HG03457 (cell line): ENCODE results near the gene ATRNL1.

Experiments used
- ATAC-seq: cut with Tn5 transposase; IDR thresholded peaks from one replicate; pipeline ENCODE4 v1.9.1; 2021; ENCODE audit warnings: moderate number of reproducible peaks; ENCODE audit not compliant: unreplicated experiment

The ATRNL1 gene

GRCh38 chr10:115093286-115093775 is at the start of gene ATRNL1:
Gene ATRNL1 (plus strand): TSS chr10:115093365. CDS start chr10:115093751, 386 bp downstream.
- ATAC-seq: peak; percentile 43

DNA sequence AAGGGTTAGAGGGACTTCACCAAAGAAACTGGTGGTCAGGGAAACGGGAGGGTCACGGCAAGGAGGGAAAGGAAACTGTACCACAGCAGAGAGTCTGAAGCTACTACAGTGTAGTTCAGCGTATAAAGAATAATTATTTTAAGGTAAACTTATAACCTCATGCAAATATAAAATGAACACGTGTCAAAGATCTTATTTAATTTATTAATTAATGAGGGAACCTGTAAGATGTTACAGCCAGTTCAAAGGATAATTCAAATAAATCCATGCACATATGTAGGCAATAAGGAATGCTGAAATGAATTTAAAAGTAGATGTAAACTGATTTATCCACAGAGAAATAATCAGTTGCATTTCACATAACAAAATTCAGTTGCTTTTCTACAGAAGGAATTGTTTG is 49.4 kb upstream of the ATRNL1 start:
- ATAC-seq: no peak

GRCh38 chr10:115044891-115045290 is 48.3 kb upstream of the ATRNL1 start:
- no peak for ATAC-seq

- ATAC-seq: no peak
These were observed 47.7 kb upstream of the ATRNL1 start for GRCh38 chr10:115045499-115045898.

DNA sequence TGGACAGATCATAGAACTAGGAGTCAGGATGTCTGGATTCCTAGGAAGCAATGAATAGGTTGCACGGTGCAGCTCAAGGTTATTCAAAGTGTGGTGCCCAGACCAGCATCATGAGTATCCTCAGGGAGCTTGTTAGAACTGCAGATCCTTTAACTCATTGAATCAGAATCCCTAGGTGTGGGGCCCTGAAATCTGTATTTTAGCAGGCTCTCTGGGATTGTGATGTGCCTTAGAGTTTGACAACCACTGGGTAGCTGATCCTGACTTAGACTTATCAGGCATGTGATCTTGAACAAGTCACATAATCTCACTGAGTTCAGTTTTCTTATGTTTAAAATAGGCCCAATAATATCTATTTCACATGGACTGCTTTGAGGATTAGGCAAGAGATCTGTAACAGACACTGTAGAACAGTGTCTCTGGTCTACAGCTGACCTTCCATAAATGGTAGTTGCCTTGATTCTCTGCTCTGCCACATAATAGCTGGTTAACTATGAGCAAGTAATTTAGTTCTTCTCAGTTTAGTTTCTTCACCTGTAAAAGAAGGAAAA is 46.4 kb upstream of the ATRNL1 start:
- no peak for ATAC-seq

- no peak for ATAC-seq
These were observed 45.5 kb upstream of the ATRNL1 start for GRCh38 chr10:115047705-115048104.

GRCh38 chr10:115049318-115049717 is 43.8 kb upstream of the ATRNL1 start:
- ATAC-seq: no peak

GRCh38 chr10:115049960-115050359 is 43.2 kb upstream of the ATRNL1 start:
- no peak for ATAC-seq

GRCh38 chr10:115050375-115051010 is 42.7 kb upstream of the ATRNL1 start:
- no peak for ATAC-seq

- ATAC-seq: no peak
These were observed 41.9 kb upstream of the ATRNL1 start for GRCh38 chr10:115051216-115051615.

- no peak for ATAC-seq
These were observed 40.9 kb upstream of the ATRNL1 start for GRCh38 chr10:115052226-115052625.

- ATAC-seq: no peak
These were observed 40.4 kb upstream of the ATRNL1 start for GRCh38 chr10:115052728-115053127.

- no peak for ATAC-seq
These were observed 37.0 kb upstream of the ATRNL1 start for GRCh38 chr10:115056186-115056585.

DNA sequence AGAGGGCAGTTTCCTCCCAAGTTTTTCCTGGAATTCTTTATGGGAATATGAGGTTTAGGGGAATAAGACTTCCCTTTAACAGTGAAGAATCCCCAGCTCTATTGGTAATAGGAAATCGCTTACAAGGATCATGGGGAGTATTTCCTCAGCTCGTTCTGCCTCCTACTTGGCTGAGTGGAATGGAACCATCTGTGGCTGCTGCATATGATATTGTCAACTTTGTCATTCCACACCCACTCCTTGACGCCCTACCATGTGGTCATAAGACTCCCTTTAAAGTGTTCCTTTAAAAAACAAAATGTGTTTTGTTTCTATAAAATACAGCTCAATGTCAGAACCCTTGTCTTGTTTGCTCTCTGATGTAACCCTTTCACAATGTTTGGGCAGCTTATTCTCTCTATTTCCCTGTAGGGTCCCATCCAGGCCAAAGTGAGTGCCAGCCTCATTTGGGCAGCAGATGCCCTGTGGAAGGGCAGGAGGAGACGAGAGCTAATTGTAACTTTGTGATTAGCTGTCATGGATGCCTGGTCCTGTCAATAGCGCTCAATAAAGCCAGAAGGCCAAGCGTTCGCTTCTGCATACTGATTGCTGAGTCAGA is 33.8 kb upstream of the ATRNL1 start:
- no peak for ATAC-seq

DNA sequence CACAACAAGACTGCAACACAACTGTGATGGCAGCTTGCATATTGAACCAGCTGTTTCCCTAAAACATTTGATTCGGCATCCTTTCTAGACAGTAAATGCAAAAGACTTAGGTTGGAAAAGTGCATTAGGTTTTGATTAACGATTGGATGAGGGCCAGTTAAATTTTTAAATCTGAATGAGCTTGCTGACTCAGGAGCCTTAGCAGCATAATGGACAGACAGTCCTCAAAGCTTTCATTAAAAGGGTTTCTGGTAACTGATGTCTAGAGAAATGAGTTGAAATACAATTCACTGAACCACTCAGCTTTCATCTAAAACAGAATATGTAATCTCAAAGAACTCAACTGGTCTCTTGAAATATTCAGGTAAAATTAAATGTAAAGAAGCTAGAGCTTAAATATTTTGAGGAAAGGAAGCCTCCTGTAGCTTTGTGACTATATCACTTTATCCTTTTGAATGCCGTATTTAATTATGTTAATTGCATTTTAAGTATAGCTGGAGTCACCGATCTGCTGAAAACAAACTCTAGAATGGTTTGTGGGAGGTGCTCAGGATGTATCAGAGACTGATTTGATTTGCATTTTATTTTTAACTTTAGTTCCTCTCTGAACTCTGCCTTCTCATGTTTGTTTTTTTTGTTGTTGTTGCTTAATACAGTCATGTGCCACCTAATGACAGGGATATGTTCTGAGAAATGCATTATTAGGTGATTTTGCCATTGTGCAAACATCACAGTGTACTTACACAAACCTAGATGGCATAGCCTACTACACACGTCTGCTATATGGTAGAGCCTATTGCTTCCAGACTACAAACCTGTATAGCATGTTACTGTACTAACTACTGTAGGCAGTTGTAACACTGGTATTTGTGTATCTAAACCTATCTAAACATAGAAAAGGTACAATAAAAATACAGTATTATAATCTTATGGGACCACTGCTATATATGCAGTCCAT is 29.2 kb upstream of the ATRNL1 start:
- ATAC-seq: no peak

GRCh38 chr10:115065801-115066200 is 27.4 kb upstream of the ATRNL1 start:
- no peak for ATAC-seq

- no peak for ATAC-seq
These were observed 26.6 kb upstream of the ATRNL1 start for GRCh38 chr10:115066528-115066927.

GRCh38 chr10:115073796-115074195 is 19.4 kb upstream of the ATRNL1 start:
- no peak for ATAC-seq

DNA sequence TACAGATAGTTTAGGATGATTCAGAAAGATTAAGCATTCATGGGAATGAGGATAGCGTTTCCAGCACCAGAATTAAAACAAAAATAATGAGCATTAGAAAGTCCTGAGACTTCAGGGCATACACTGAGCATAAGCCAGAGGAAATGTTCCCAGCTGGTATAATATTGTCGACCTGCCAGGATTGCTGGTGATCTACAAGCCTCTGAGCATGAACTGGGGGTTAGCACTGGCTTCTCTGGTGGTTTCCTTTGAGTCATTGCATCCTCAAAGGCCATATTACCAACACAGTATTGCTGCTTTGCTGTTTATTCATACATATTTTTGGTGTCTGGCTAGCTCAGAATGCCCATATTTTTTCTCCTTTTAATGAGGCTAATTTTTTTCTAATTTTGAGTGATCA is 10.7 kb upstream of the ATRNL1 start:
- no peak for ATAC-seq

GRCh38 chr10:115084277-115084850 is 8.8 kb upstream of the ATRNL1 start:
- no peak for ATAC-seq

DNA sequence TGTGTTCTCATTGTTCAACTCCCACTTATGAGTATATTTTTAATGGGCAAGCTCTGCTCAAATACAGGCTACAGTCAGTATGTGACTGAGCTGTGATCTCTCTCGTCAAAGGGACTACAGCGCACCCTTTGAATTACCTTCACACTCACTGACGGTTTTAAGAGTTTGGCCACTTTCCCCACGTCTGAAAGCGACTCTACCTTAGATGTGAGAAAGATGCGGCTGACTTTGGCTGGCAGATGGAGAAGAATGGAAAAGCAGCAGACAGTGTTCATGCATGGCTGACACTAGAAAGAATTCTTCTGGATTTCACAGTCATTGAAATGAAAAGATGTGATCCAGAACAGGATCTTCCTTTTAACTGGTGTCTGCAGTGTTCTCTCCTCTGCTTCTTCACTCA is 2.0 kb upstream of the ATRNL1 start:
- ATAC-seq: no peak
